T-helper 2 cell treated with Interferon-gamma antibody and Interleukin-4, amounts not matched to agents 5 μg/mL and 100 μg/mL, for 36 hours (primary cell): ENCODE results near the gene TAS2R10.
"Not testable (repeated sequence)": the region's sequence is repeated elsewhere in the genome, so short reads cannot be mapped to it uniquely, and the experiment has no call there.

Experiments
- DNase-seq: peaks from one replicate; pipeline ENCODE4 v3.0.0; 2021; ENCODE audit warnings: low spot score
- H3K27ac Mint-ChIP-seq: one replicate; pipeline ENCODE4 v1.8.0; 2021; ENCODE audit warnings: mild to moderate bottlenecking, mixed read lengths
- H3K27me3 Mint-ChIP-seq: one replicate; pipeline ENCODE4 v1.8.0; 2021; ENCODE audit warnings: low read depth, mixed read lengths
- H3K36me3 Mint-ChIP-seq: one replicate; pipeline ENCODE4 v1.8.0; 2021; ENCODE audit warnings: low read depth, mixed read lengths
- H3K4me1 Mint-ChIP-seq: one replicate; pipeline ENCODE4 v1.8.0; 2021; ENCODE audit warnings: low read depth, mixed read lengths
- H3K4me3 Mint-ChIP-seq: one replicate; pipeline ENCODE4 v1.8.0; 2022; ENCODE audit warnings: mild to moderate bottlenecking, moderate library complexity, mixed read lengths
- H3K9me3 Mint-ChIP-seq: one replicate; pipeline ENCODE4 v1.8.0; 2021; ENCODE audit warnings: mixed read lengths

Gene TAS2R10

GRCh38 chr12:10811883-10812536 is 14.1 kb downstream of the TAS2R10 start:
- H3K4me1 Mint-ChIP-seq = no peaks in the 10 kb centered on the region
- H3K4me3 Mint-ChIP-seq = no peak overlapping the region
- peaks cover 17% of the 10 kb centered on the region for H3K27me3 Mint-ChIP-seq
- H3K27ac Mint-ChIP-seq = no peak overlapping the region
- DNase-seq = no peak
- no peaks in the 10 kb centered on the region for H3K36me3 Mint-ChIP-seq
- no peaks in the 10 kb centered on the region for H3K9me3 Mint-ChIP-seq

DNA sequence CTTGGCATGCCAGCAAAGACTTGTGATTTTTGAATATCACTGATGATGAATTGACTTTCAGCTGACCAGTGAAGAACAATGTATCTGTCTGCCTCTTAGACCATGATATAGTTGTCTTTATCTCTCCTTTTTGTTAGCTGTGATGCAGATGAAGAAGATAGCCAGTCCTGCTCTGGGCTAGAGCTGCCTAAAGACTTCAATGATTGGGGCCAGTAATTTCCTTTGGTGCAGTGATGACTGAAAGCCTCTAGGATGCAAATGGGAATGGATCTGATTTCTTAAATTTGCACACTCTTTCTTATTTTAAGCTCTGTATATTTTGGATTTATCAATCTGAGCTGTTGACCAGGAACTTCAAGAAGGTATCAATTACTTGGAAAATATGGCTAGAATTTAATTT is 16.1 kb downstream of the TAS2R10 start, which contains the start of gene TAS2R9:
Gene TAS2R9 (minus strand): TSS at position 101 of the 400 bp plus-strand sequence. CDS start 93 bp downstream, at position 8.
- Mint-ChIP-seq H3K4me3 (no peak within 1 kb of the TSS), H3K27ac (no peak within 1 kb of the TSS), H3K9me3 (no peaks in the 10 kb centered on the region), H3K27me3 (peaks cover 20% of the 10 kb centered on the region), H3K4me1 (no peaks in the 10 kb centered on the region), H3K36me3 (no peaks in the 10 kb centered on the region)
- DNase-seq = no peak

DNA sequence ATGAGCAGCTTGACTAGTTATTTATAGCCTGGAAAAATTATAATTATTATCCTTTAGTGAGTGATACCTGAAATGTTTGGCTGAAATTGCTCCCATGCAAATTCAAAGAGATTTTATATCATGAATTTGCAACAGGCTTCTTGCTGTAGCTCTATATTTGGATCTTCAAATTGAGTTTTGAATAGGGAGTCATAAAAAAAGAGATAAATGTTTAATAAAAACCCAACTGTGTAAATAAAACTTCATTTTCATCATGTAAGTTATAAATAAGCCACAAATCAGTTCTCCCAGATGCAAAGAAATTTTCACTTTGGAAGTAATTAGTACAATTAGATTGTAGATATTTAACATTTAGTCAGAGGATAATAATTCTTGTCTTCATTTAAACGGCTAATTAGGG is 19.0 kb downstream of the TAS2R10 start, which contains the start of gene TAS2R8:
Gene TAS2R8 (minus strand): TSS at position 101 of the 400 bp plus-strand sequence. CDS start 306 bp downstream, outside the sequence.
- peaks cover 13% of the 10 kb centered on the region for H3K27me3 Mint-ChIP-seq
- H3K4me1 Mint-ChIP-seq = no peaks in the 10 kb centered on the region
- DNase-seq = no peak
- H3K4me3 Mint-ChIP-seq = no peak within 1 kb of the TSS
- no peaks in the 10 kb centered on the region for H3K9me3 Mint-ChIP-seq
- no peak within 1 kb of the TSS for H3K27ac Mint-ChIP-seq
- no peaks in the 10 kb centered on the region for H3K36me3 Mint-ChIP-seq

- H3K4me3 Mint-ChIP-seq = no peak within 1 kb of the TSS
- H3K27ac Mint-ChIP-seq = no peak within 1 kb of the TSS
- H3K4me1 Mint-ChIP-seq = no peaks in the 10 kb centered on the region
- peaks cover 23% of the 10 kb centered on the region for H3K27me3 Mint-ChIP-seq
- no peaks in the 10 kb centered on the region for H3K9me3 Mint-ChIP-seq
- no peaks in the 10 kb centered on the region for H3K36me3 Mint-ChIP-seq
- no peak for DNase-seq
Observed at GRCh38 chr12:10802587-10802986, 23.6 kb downstream of the TAS2R10 start, which contains the start of gene TAS2R7. TAS2R7 (minus strand) TSS chr12:10802627; CDS start chr12:10802570, 57 bp downstream.

DNA sequence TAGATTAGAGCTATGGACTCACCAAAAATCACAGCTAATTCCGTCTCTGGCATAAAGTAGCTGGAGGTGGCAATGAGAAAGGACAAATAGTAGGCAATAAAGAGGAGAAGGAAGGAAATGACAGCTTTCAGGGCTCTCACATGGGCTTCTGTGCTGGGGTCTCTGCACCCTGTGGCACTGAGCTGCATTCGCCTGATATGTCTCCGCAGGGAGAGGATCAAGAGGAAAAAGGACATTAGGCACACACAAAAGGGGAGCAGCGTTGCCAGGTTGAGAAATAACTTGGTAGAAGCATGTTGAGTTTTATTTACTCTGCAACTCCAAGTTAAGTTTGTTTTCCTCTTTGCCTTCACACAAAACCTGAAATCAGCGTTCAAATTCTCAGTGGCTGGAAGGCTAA is 24.4 kb downstream of the TAS2R10 start:
- no peak overlapping the region for H3K27ac Mint-ChIP-seq
- H3K36me3 Mint-ChIP-seq = no peaks in the 10 kb centered on the region
- H3K4me3 Mint-ChIP-seq = no peak overlapping the region
- H3K9me3 Mint-ChIP-seq = no peaks in the 10 kb centered on the region
- H3K27me3 Mint-ChIP-seq = peaks cover 23% of the 10 kb centered on the region
- no peaks in the 10 kb centered on the region for H3K4me1 Mint-ChIP-seq
- no peak for DNase-seq

DNA sequence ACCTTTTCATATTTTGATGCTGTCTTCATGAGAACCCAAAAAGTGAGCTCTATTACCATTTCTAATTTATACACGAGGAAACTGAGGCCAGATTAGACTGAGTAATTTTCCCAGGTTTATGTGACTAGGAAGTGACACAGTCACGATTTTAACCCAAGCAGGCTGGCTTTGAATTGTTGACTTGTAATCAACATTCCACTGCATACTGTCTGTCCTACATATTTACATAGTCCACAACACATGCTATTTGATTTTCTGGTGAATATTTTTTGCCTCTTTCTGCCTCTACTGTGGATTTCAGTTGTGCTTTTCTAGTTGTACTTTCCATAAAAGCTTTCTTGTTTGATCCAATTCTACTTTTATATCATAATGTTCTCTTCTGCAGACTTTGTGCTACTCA is 31.9 kb downstream of the TAS2R10 start:
- no peaks in the 10 kb centered on the region for H3K9me3 Mint-ChIP-seq
- no peaks in the 10 kb centered on the region for H3K4me1 Mint-ChIP-seq
- peaks cover 6% of the 10 kb centered on the region for H3K27me3 Mint-ChIP-seq
- no peak for DNase-seq
- H3K36me3 Mint-ChIP-seq = no peaks in the 10 kb centered on the region
- no peak overlapping the region for H3K27ac Mint-ChIP-seq
- H3K4me3 Mint-ChIP-seq = no peak overlapping the region

GRCh38 chr12:10791769-10792168 is 34.4 kb downstream of the TAS2R10 start:
- not testable (repeated sequence) for H3K9me3 Mint-ChIP-seq, H3K4me1 Mint-ChIP-seq, DNase-seq, H3K27me3 Mint-ChIP-seq, H3K36me3 Mint-ChIP-seq, H3K4me3 Mint-ChIP-seq, H3K27ac Mint-ChIP-seq

DNA sequence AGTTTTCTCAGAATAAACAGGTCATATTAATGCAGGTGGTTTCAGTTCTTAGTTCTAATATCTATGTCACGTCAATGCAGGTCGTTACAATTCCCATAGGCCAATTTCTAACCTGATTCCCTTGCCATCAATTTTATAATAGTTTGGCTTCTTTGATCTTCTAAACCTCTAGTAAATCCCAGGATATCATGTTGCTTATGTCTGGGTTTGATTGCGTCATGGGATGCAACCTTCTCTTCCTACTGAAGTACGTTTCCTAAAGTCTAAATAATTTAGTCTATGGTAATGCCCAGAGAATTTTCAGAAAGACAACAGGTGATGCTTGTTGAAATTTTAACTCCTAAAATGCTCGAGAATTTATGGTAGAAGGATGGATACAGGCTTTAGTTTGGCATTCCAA is 42.9 kb downstream of the TAS2R10 start:
- no peak overlapping the region for H3K4me3 Mint-ChIP-seq
- no peaks in the 10 kb centered on the region for H3K4me1 Mint-ChIP-seq
- H3K27ac Mint-ChIP-seq = no peak overlapping the region

GRCh38 chr12:10779103-10779502 is 47.1 kb downstream of the TAS2R10 start:
- DNase-seq = no peak
- H3K9me3 Mint-ChIP-seq = no peaks in the 10 kb centered on the region
- H3K4me3 Mint-ChIP-seq = no peak overlapping the region
- no peaks in the 10 kb centered on the region for H3K4me1 Mint-ChIP-seq
- H3K36me3 Mint-ChIP-seq = no peaks in the 10 kb centered on the region
- no peak overlapping the region for H3K27ac Mint-ChIP-seq
- H3K27me3 Mint-ChIP-seq = peaks cover 8% of the 10 kb centered on the region

More for the DNA sequence above, 42.9 kb downstream of the TAS2R10 start:
- Mint-ChIP-seq H3K36me3 (no peaks in the 10 kb centered on the region), H3K9me3 (no peaks in the 10 kb centered on the region), H3K27me3 (peaks cover 7% of the 10 kb centered on the region)
- no peak for DNase-seq
